GM12878 (cell line): Measurements from ENCODE around the gene SLC24A4. TPM values are rescaled to one million over a fixed set of nuclear protein-coding genes. Genes with fewer than 3 reads are reported as not detected.

Experiments used
- ATAC-seq: fragments of 200-7000 bp; cut with Tn5 transposase; 3 replicates; pipeline ENCODE4 v1.9.1; 2020; ENCODE audit warnings: mild to moderate bottlenecking, moderate library complexity
- BruUV-seq: library from RNA; stranded (reverse); fragments of 400-500 nt; replicated peaks from 2 replicates; lab custom pipeline; 2021; lab: Mats Ljungman, UMichigan
- CTCF ChIA-PET: fragments of 300-600 bp; sonication (Branson Sonifier 250); formaldehyde crosslinking; extraction: SDS; loops from one replicate; lab custom pipeline; 2021; ENCODE audit warnings: inconsistent platforms; lab: Yijun Ruan, JAX
- POLR2A ChIA-PET: fragments of 350-600 bp; formaldehyde crosslinking; extraction: SDS; loops from one replicate; lab custom pipeline; 2021; ENCODE audit warnings: inconsistent platforms; lab: Charles Lee
- RAD21 ChIA-PET: fragments of 300-600 bp; sonication (Branson Sonifier 250); formaldehyde crosslinking; loops from one replicate; lab custom pipeline; 2023; ENCODE audit warnings: antibody characterized with exemption; ENCODE audit not compliant: unreplicated experiment; lab: Charles Lee
- SMC1A ChIA-PET: fragments of 300-600 bp; sonication (Branson Sonifier 250); formaldehyde crosslinking; loops from one replicate; lab custom pipeline; 2023; ENCODE audit not compliant: unreplicated experiment, uncharacterized antibody; lab: Charles Lee
- DNase-seq: peaks from one replicate; pipeline ENCODE4 v3.0.0-alpha.2; 2011; ENCODE audit warnings: low read depth, low spot score
- FAIRE-seq: peaks from 3 replicates; lab custom pipeline; 2011; peaks lifted over from hg19 to GRCh38; lab: Jason Lieb, UNC
- H2AFZ ChIP-seq: 2 replicates; pipeline ENCODE4 v1.6.0; 2011; ENCODE audit warnings: low read depth, low read length, control low read depth; ENCODE audit not compliant: control insufficient read depth
- H3K27ac ChIP-seq: 2 replicates; pipeline ENCODE4 v1.5.1; 2011; ENCODE audit warnings: control low read depth; ENCODE audit not compliant: control insufficient read depth, insufficient read depth
- H3K27me3 ChIP-seq, 2 experiments: replicated peaks in 1 of 2; 2 replicates each; pipeline versions ENCODE4 v1.6.0 to v1.6.1; 2011; ENCODE audit warnings: low read length in 1 of 2; ENCODE audit not compliant: control insufficient read depth in 2 of 2, insufficient read depth in 2 of 2
- H3K36me3 ChIP-seq, 2 experiments: 2 replicates each; pipeline ENCODE4 v1.5.1; 2011; ENCODE audit warnings: low read length in 1 of 2; ENCODE audit not compliant: control insufficient read depth in 2 of 2, insufficient read depth in 2 of 2
- H3K4me1 ChIP-seq: 2 replicates; pipeline ENCODE4 v1.6.1; 2011; ENCODE audit warnings: mild to moderate bottlenecking, low read length, moderate library complexity, mixed read lengths; ENCODE audit not compliant: control insufficient read depth, insufficient read depth
- H3K4me2 ChIP-seq: 2 replicates; pipeline ENCODE4 v1.6.0; 2011; ENCODE audit warnings: control low read depth; ENCODE audit not compliant: control insufficient read depth, insufficient read depth
- H3K4me3 ChIP-seq: fragments of 200-600 bp; sonication (generic); 2 replicates; pipeline ENCODE4 v1.5.1; 2016
- H3K79me2 ChIP-seq: 2 replicates; pipeline ENCODE4 v1.6.0; 2011; ENCODE audit warnings: low read length; ENCODE audit not compliant: control insufficient read depth, insufficient read depth
- H3K9ac ChIP-seq: 2 replicates; pipeline ENCODE4 v1.8.0; 2011; ENCODE audit warnings: low read length, control low read depth, mixed read lengths; ENCODE audit not compliant: control insufficient read depth, insufficient read depth
- H3K9me3 ChIP-seq: replicated peaks from 3 replicates; pipeline ENCODE4 v1.5.1; 2011; ENCODE audit warnings: mild to moderate bottlenecking, low read length; ENCODE audit not compliant: control insufficient read depth, insufficient read depth
- H4K20me1 ChIP-seq: 2 replicates; pipeline ENCODE4 v1.6.0; 2011; ENCODE audit not compliant: control insufficient read depth, insufficient read depth
- BCL11A ChIP-seq: IDR thresholded peaks from 2 replicates; pipeline ENCODE4 v1.6.1; 2011; ENCODE audit warnings: low read depth, low read length
- BHLHE40 ChIP-seq, 2 experiments: fragments of 450-650 bp in 1 of 2; IDR thresholded peaks; 2 replicates each; pipeline ENCODE4 v1.6.1; 2011 to 2017; ENCODE audit warnings: low read depth in 2 of 2, borderline replicate concordance in 1 of 2, improper control_type of control experiment in 1 of 2, low read length in 1 of 2, mild to moderate bottlenecking in 1 of 2
- GABPA ChIP-seq: IDR thresholded peaks from 2 replicates; pipeline ENCODE4 v1.6.1; 2014; ENCODE audit warnings: antibody characterized with exemption, low read depth, mild to moderate bottlenecking, inconsistent platforms
- KAT2A ChIP-seq: conservative IDR thresholded peaks from 2 replicates; pipeline ENCODE4 v1.6.1; 2011; ENCODE audit warnings: low read depth, low read length; ENCODE audit not compliant: control insufficient read depth
- KLF5 ChIP-seq: fragments of 450-650 bp; IDR thresholded peaks from 2 replicates; pipeline ENCODE4 v1.6.1; 2014; ENCODE audit warnings: mild to moderate bottlenecking; ENCODE audit not compliant: partially characterized antibody
- MYC ChIP-seq: IDR thresholded peaks from 2 replicates; pipeline ENCODE4 v1.6.1; 2011; ENCODE audit warnings: mild to moderate bottlenecking, low read length, moderate library complexity, inconsistent platforms; ENCODE audit not compliant: insufficient read depth, insufficient replicate concordance, insufficient read length, severe bottlenecking
- NFXL1 ChIP-seq: fragments of 450-650 bp; IDR thresholded peaks from 2 replicates; pipeline ENCODE4 v1.6.1; 2017; ENCODE audit warnings: antibody characterized with exemption, mild to moderate bottlenecking, borderline replicate concordance
- POLR2AphosphoS5 ChIP-seq: IDR thresholded peaks from 2 replicates; pipeline ENCODE4 v1.6.1; 2011; ENCODE audit warnings: mild to moderate bottlenecking, low read length, inconsistent platforms
- RFX5 ChIP-seq: IDR thresholded peaks from 2 replicates; pipeline ENCODE4 v1.6.1; 2011; ENCODE audit warnings: low read depth, low read length, improper control_type of control experiment
- SPI1 ChIP-seq: IDR thresholded peaks from 2 replicates; pipeline ENCODE4 v1.6.1; 2011; ENCODE audit warnings: low read depth, mild to moderate bottlenecking, low read length, moderate library complexity, borderline replicate concordance; ENCODE audit not compliant: insufficient read depth
- TARDBP ChIP-seq: IDR thresholded peaks from 2 replicates; pipeline ENCODE4 v1.6.1; 2016; ENCODE audit warnings: borderline replicate concordance
- TCF7 ChIP-seq: IDR thresholded peaks from 2 replicates; pipeline ENCODE4 v1.6.1; 2014; ENCODE audit warnings: antibody characterized with exemption, borderline replicate concordance
- WGBS: methylation state at CpG from one replicate; pipeline ENCODE4 v1.1.6; 2016; ENCODE audit warnings: low lambda C conversion rate; ENCODE audit not compliant: insufficient replicate concordance, insufficient coverage; ENCODE audit errors: missing lambda C conversion rate; 5-methylcytosine and 5-hydroxymethylcytosine counted together
- in situ Hi-C: fragments of 300-500 bp; cut with MboI; formaldehyde crosslinking; loops from 9 replicates; pipeline ENCODE4 v1.14.3; 2018; ENCODE audit warnings: mixed read lengths
- intact Hi-C: fragments of 100-400 bp; cut with micrococcal nuclease; formaldehyde crosslinking; loops from one replicate; pipeline ENCODE4 v1.14.2; 2022; ENCODE audit not compliant: unreplicated experiment
- polyA plus RNA-seq, 11 experiments: library from polyadenylated mRNA; depleted of rRNA in 4 of 11; unstranded in 6 of 11; stranded (reverse) in 5 of 11; fragments of >200 nt; fragmentation: Nextera tagmentation in 4 of 11; fragmentation: Illumina TruSeq in 1 of 11; extraction: Ambion mirVana in 4 of 11; extraction: Trizol in 1 of 11; gene quantifications; 1 replicate in 1 of 11; 2 replicates in 10 of 11; pipeline versions ENCODE4 v1.2.1 to v1.2.3, GENCODE V29; 2011 to 2016; ENCODE audit warnings: inconsistent platforms in 2 of 11, missing spikeins in 2 of 11, low read depth in 1 of 11
- total RNA-seq, 4 experiments: library from RNA; depleted of rRNA in 3 of 4; stranded (reverse); fragments of >200 nt in 3 of 4; fragmentation: Illumina TruSeq in 1 of 4; extraction: Trizol in 1 of 4; gene quantifications; 2 replicates each; pipeline versions ENCODE4 v1.2.1 to v1.2.3, GENCODE V29; 2013 to 2021

Gene SLC24A4
- total and polyA plus RNA-seq, 10 of the 15 experiments (the other 5 are each of a cell fraction or from before 2014, with no cell fraction given), result under 0.01 to 0.46 (median 0.04) TPM; not detected in 5

DNA sequence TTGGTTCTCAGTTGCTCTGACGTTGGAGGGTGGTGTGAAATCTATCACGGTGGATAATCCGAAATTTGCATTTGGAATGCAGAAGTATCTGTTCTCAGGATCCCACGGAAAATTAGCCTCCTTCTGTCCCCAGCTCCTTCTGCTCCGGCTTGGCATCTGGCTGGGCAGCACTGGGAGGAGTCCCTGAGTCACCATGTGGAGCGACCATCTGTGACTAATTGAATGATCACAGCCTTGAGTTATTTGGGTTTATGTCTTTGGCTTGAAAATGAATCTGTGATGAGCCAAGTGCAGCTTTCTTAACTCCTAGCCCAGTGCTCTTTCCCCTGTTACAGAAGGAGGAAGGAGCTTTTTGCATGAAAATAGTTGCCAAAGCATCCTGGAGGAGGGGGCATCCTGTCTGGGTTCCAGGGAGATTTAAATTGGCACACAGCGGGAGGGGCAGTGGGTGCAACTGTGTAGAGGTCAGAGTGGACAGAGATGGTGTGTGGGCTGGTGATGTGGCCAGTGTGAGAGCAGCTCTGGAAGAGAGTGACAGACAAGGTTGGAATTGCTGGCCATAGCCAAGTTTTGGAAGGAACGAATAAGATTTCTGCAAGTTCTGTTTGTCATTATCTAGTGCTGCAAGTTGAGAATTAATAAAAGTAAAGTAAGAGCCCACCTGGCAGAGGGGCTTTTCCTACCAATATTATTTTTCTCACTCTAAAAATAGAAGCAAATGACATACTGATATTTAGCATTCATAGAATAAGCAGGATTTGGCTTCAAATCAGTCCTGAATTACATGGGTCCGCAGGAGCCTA lies 74.4 kb downstream of the SLC24A4 start:
- RAD21 ChIA-PET, result no interaction called here
- no peaks in the 10 kb centered on the region for H3K36me3 ChIP-seq
- no peak for ATAC-seq
- peaks cover 22% of the 10 kb centered on the region for H3K4me1 ChIP-seq
- no TSS peak for BruUV-seq
- no peak overlapping the region for H3K9ac ChIP-seq
- CTCF ChIA-PET, result interaction anchor here (0.6 kb wide), 1 partner anchor 27 kb away, joined by 3 read pairs; no protein-coding TSS in a partner anchor
- in situ Hi-C loops, result no loop called here
- H2AFZ ChIP-seq, result no peak overlapping the region
- FAIRE-seq, result no peak
- no peaks in the 10 kb centered on the region for H3K27me3 ChIP-seq
- no peak for DNase-seq
- SMC1A ChIA-PET, result no interaction called here
- no peaks in the 10 kb centered on the region; the same call in 2 of the 3 replicates for H3K9me3 ChIP-seq
- 44% methylated on average over 9 of the region's 9 CpGs for WGBS
- no peak overlapping the region for H3K4me3 ChIP-seq
- intact Hi-C loops, result no loop called here
- POLR2A ChIA-PET, result interaction anchor here (0.6 kb wide), 1 partner anchor 378 kb away, joined by 5 read pairs; no protein-coding TSS in a partner anchor
- H3K4me2 ChIP-seq, result no peak overlapping the region
- no peak for TF ChIP-seq BHLHE40 (IDR thresholded peaks at IDR 0.05; ENCODE audit: borderline replicate concordance in 1 of 2, low read depth in 2 of 2, low read length in 1 of 2)
- no peak for TF ChIP-seq KAT2A
- no peak for TF ChIP-seq TARDBP
- no peak for TF ChIP-seq KLF5
- TF ChIP-seq NFXL1, result no peak
- no peak for TF ChIP-seq RFX5
- TF ChIP-seq BCL11A, result no peak
- TF ChIP-seq MYC, result no peak
- no peak for TF ChIP-seq GABPA
- no peak for TF ChIP-seq POLR2AphosphoS5
- TF ChIP-seq TCF7, result no peak
- TF ChIP-seq SPI1, result no peak
- TF ChIP-seq, all 136 proteins: peak for 0
- Histone ChIP-seq H4K20me1 (no peaks in the 10 kb centered on the region), H3K79me2 (no peaks in the 10 kb centered on the region), H3K27ac (no peak overlapping the region)
